Femur (tissue), 1 donor: Measurements from ENCODE around the gene METAP1.
"Not testable (repeated sequence)": the region's sequence is repeated elsewhere in the genome, so short reads cannot be mapped to it uniquely, and the experiment has no call there.

ENCODE experiments used
- DNase-seq: peaks from one replicate; pipeline ENCODE4 v3.0.0-alpha.2; 2017

The METAP1 gene

DNA sequence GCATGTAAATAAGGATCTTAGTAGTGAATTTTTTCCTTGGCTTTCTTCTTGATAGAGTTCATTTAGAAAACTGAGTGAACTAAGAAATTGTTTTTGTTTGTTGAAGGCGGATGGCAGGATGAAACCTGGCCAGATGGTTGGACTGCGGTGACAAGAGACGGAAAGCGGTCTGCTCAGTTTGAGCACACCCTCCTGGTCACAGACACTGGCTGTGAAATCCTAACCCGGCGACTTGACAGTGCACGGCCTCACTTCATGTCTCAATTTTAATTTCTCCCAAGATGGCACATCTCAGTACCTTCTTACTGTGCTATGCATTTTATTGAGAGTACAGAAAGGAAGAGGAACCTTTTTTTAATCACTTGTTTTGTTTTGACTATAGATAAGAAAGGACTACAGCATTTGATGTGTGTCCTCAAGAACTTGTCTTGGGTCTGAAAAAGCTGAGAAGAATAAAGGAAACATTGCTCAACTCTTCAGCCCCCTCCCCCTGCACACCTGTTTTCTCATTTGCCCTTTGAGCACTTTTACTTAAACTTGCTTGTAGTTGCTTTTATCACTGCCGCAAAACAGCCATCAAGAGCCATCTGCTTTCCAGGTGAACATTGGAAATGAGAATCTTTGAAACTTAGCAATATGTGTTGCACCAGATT lies 65.7 kb downstream of the METAP1 start:
- no peak for DNase-seq

DNA sequence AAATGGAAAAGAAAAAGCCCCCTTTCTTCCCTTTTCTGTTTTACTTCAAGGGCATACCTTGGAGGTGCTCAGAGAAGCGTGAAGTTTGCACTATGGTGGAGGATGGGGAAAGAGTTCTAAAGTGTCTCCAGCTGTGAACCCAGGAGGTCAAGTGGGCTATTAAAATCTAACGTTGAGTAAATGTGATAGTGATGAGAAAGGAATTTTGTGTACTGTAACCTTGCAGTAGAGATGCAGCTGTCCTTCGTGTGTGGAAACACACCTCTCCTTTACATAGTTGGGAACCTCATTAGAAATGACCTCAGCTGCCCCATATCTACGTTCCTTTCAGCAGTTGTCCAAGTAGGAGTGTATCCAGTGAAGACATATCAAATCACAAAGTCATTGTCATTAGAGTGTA lies 66.6 kb downstream of the METAP1 start:
- no peak for DNase-seq

DNA sequence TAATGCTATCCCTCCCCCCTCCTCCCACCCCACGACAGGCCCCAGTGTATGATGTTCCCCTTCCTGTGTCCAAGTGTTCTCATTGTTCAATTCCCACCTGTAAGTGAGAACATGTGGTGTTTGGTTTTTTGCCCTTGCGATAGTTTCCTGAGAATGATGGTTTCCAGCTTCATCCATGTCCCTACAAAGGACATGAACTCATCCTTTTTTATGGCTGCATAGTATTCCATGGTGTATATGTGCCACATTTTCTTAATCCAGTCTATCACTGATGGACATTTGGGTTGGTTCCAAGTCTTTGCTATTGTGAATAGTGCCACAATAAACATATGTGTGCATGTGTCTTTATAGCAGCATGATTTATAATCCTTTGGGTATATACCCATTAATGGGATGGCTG lies 70.0 kb downstream of the METAP1 start:
- DNase-seq, result not testable (repeated sequence)

DNA sequence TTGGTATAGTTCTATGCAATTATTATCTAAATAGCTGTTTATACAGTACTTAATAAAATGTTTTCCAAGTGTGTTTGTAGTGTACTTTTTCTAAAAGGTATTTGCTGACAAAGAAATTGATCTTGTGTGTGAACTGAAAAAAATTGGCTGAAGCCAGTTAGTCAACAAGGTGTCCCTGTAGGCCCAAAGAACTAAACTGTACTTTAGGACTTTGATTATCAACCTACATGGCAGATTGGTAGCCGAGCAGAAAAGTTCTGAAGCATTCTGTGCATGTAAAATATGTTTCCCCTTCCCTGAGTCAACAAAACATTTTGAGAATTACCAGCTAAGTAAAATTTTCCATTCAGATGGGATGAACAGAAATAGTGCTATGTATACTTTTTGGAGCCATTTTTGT lies 72.1 kb downstream of the METAP1 start:
- DNase-seq, result no peak

DNA sequence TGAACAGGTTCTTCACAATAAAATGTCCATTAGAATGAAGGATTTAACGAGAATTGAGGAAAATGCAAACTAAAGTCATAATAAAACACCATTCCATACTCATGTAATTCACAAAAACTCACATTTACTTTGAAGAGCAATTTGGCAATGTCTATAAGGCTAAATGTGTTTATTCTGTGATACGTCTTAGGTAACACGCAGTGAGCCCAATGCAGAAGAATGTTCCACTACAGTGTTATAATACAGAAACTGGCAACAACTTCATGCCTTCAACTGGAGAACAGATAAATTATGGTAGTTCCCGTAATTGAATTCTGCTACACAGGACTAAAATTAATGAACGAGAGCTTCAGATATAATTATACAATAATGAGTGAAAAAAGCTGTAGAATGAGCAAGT lies 75.6 kb downstream of the METAP1 start:
- DNase-seq, result no peak

DNA sequence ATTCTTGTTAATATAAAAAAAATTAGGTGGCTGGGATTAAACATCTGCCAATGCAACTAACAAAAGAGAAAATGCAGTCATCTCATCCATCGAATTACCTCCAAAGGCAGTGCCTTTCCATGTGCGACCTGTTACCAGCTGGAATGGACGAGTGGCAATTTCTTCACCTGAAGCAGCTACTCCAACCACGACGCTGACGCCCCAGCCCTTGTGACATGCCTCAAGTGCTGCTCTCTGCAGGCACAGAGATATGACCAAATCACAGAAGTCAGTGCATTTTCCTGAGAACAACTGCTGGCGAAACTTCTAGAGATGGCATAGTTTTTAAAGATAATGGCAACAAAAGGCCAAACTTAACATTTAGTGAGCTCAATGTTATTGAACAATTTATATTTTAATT lies 79.3 kb downstream of the METAP1 start:
- no peak for DNase-seq

DNA sequence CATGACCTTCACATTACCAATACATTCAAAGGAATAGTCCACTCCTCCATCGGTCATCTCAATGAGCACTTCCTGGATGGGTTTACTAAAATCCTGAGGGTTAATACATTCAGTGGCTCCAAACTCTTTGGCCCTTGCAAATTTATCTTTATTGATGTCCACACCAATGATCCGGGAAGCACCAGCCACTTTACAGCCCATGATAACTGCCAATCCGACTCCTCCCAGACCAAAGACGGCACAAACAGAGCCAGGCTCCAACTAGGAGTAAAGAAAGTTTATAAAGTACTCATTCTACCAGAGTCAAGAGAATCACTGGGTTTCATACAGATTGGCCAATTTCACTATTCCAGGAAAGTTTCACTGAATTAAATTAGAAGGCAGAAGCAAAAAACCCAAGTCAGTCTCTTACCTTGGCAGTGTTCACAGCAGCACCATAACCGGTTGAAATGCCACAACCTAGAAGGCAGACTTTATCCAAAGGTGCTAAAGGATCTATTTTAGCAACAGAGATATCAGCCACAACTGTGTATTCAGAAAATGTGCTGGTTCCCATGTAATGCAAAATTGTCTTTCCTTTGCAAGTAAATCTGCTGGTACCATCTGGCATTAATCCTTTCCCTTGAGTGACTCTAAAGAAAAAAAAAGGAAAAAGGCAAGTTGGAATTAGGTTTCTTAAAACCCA lies 80.9 kb downstream of the METAP1 start:
- no peak for DNase-seq

DNA sequence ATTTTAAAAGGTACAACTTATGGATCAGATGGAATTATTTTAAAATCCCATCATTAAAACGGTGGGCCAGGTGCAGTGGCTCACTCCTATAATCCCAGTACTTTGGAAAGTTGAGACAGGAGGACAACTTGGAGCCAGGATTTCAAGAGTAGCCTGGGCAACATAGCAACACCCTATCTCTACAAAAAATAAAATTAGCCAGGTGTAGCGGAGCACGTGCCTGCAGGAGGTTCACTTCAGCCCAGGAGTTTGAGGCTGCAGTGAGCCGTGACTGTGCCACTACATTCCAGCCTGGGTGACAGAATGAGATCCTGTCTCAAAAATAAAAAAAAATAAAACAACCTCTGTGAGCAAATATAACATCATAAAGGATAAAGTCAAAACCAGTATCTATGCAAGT lies 81.7 kb downstream of the METAP1 start:
- no peak for DNase-seq

DNA sequence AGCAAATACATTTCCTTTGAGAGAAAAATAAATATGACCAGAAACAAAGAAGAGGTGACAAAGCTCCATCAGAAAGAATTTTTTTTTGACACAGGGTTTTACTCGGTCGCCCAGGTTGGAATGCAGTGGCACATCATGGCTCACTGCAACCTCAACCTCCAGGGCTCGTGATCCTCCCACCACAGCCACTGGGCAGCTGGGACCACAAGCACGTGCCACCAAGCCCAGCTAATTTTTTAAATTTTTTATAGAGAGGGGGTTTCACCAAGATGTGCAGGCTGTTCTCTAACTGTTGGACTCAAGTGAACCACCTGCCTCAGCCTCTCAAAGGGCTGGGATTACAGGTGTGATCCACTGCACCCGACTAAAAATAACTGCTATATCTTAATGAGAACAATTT lies 82.8 kb downstream of the METAP1 start:
- no peak for DNase-seq

DNA sequence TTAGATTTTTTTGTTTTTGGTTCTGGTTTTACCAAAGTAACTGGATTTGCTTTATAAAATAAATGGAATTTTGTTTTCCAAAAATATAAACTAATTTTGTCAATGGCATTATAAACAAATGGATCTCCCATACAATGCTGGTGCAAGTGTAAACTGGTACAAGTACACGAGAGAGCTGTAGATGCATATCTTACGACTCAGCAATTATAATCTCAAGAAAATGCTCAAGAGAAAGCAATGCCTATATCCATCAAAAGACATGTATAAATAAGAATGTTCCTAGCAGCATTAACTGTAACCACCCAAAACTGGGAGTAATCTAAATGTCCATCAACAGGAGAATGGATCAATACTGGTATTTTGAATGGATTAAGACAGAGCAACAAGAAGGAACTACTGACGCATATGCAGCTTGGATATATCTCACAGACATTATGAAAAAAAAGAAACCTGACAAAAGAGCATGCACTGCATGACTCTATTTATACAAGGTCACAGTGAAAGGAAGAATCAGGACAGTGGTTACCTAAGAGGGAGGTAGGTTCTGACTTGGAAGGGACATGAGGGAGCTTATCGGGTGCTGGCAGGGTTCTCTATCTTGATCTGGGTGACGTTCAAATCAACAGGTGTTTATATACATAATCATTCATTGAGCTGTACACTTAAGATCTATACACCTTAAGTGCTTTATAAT lies 83.6 kb downstream of the METAP1 start:
- no peak for DNase-seq

DNA sequence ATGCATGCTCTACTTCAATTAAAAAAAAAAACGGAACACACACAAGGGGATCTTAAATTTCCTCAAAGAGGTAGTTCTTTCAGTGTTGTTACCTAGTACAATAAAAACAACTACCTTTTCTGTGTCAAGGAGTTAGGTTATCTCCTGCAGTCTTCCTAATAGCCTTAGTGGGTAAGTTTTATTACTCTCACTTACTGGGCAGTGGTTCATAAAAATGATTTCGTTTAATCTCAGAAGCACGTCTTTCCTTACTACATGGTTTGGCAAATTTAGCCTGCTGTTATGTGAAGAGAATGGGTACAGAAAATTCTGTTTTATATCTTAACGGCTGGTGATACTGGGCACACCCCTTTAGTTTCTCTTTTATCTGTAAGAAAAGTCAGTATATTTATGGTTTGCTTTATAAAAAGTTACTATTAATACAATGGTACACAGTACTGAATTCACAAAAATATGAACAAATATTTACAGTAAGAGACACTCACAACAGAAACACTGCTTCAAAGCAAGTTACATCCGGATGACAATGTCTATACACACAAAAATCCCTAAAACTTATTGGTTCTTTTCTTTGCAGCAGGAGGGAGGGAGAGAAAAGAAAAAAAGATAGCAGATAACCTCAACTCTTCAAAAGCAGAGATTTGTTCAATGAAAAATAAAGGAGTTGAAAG lies 84.2 kb downstream of the METAP1 start:
- no peak for DNase-seq

DNA sequence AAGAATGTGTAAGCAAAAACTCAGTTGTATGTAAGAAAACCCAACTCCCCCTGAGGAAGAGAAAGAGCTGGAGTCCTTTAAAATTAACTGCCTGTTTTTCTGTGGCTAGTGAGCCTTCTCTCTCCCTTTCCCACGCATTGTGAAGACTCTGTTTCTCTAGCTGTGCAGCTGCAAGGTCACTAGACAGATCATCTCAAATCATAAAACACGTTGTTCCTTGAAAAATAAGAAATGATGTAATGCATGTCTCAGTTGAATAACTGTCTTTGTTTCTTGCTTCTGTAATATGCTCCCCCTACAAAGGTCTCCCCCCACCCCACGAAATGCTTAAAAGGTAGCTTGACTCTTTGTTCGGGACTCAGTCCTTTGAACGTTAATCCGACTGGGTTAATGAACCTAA lies 85.3 kb downstream of the METAP1 start:
- not testable (repeated sequence) for DNase-seq

DNA sequence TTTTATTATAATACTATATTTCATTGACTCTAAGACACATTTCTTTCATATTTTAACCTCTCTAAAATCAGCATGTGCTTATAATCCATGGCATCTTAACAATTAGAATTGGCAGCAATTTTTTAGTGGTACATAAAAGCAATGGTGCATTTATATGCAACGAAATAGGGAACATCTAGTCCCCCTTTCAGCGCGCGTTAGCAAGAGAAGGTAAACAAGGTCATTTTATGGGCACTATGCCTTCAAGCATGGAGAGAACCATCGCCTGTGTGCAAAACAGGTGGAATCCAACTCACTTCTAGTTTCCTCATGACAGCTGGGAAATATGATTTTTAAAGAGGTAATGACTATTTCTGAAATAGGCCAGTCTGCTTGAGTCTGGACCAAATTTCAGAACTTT lies 86.7 kb downstream of the METAP1 start:
- no peak for DNase-seq

DNA sequence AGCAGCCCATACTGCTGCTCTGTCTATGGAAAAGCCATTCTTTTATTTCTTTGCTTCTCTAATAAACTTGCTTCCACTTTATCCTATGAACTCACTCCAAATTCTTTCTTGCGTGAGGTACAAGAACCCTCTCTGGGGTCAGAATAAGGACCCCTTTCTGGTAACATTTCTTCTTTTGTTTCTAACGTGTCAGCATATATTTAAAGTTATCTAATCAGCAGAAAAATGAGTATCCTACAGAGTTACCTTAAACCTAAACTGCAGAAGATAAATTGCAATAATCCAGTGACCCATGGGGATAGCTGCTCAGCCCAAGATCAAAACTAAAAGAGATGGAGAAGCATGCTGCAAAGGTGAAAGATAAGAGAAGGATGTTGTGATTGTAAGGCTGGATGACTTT lies 89.1 kb downstream of the METAP1 start:
- DNase-seq, result no peak

DNA sequence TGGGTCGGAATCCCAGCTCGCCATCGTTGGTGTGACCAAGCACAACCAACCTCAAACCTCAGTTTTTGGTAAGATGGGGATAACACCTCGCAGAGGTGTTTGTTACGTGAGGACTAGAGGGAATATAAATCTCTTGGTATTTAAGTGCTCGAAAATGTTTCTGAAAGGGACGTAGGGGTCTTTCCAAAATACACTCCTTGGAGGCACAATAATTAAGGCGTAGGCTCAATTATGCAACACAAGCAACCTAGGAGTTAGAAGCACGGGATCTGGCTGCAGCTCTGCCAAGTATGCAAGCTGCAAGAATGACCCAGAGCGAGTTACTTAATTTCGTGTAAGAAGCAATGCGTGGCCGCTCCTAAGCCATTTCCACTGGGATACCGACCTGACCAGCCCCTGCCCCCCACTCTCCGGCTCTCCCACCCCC lies 92.5 kb downstream of the METAP1 start:
- peak; percentile 64 for DNase-seq

DNA sequence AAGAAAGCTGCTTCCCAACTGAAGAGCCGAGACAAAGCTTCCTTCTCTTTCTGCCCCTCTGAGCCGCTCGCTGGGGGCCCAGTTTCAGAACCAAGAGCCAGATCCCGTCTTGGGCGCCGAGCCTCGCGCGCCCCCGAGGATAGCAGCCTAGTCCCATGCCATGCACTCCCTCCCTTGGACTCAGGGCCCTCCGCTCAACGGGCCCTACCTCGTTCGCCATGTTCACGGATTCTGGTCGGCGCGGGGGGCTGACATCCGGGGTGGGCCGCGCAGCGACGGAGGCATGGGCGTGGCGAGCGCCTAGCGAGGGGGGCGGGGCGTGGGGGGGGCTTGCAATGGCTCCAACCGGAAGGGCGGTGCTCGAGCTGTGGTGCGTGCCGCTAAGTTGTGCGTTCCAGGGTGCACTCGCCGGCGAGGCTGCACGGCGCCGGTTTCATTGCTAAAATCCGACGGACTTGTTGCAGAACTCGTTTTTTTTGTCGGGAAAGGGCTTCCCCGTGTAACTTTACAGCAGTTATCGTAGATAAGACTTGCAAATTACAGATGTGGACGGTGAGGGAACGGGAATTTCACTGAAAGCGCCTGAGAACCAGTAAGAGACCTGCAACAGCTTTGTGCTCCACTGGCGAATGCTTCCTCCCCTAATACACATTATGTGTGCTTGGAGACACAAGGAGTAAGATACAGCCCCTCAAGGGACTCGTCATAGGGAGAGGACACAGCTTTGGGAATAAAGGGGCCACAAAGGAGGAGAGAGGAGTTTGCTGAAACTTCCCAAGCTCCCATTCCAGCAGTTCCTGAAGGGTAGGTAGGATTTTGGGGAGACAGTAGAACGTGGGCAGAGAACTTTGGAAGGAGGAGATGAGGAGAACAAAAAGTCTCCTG lies 93.2 kb downstream of the METAP1 start, which contains the start of gene ADH5:
Gene ADH5, minus strand, starts transcription at position 308 of the 885 bp plus-strand sequence. Its CDS starts 88 bp downstream, at position 220.
- peak; percentile 95 for DNase-seq

DNA sequence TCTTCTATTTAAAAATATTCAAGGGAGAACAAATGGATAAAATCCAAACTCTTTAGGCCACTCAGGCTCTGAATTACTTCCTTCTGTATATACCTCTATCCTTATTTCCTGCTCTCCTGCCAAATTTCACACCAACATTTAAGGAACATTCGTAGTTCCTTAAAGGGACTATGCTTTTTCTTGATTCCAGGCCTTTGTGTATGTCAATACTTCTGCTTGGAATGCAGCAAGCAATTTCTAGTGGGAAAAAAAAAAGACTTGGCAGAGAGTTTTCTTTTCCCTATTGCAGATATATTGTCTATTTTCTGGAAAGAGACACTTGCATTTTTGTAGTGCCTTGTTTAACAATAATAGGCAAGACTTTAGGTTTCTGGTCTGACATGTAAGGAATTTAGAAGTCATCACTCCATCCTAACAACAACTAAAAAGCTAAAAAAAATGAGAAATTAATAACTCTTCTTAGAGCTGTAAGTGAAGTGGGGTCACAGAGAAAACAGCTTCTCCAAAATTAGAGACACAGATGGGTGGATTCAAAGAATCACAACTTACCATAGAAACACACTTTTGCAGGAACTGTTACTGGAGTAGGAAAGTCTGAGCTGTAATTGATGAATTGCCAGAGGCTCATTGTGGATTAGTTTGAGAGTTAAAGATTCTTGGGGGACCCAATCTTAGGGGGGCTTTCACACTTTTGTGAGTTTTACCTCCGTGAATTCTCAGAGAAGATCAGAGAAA lies 95.1 kb downstream of the METAP1 start:
- DNase-seq, result no peak

DNA sequence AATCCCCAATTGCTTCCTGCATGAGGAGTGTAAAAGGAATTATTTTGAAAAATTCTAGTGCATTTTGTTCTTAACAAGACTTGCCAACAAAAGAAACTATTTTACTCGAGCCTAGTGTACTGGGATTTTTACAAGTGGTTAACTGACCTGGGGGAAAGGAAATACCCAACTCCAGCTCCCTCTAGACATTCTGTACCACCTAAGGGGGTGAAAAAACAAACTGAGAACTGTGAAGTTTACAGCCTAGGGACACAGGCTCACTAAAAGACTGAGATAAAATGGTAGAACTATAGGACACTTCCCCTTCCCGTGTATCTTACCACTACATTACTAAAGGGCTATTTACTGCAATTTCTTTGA lies 95.7 kb downstream of the METAP1 start:
- no peak for DNase-seq

DNA sequence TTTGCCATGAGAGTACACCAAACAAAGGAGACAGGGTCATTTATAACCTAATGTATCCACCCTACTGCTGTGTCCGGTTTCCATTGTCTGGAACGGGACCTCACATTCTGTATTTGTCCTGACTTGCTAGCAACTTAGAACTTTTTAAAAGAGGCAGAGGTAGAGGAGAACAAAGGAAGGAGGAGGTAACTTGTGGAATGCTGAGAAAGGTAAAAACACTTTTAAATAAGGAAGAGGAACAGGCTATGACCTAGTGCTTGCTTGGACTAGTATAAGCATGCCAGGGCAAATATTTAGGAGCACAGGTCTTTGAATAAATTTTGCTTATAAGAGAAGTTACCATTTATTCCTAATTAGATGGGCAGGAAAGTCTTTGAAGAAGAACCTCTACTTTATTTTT lies 96.3 kb downstream of the METAP1 start:
- DNase-seq, result not testable (repeated sequence)

DNA sequence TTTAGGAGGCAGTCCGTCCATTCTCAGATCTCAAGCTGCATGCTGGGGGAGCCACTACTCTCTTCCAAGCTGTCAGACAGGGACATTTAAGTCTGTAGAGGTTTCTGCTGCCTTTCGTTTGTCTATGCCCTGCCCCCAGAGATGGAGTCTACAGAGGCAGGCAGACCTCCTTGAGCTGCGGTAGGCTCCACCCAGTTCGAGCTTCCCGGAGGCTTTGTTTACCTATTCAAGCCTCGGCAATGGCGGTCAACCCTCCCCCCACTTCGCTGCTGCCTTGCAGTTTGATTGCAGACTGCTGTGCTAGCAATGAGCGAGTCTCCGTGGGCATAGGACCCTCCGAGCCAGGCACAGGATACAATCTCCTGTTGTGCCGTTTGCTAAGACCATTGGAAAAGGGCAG lies 103.8 kb downstream of the METAP1 start:
- DNase-seq, result no peak

DNA sequence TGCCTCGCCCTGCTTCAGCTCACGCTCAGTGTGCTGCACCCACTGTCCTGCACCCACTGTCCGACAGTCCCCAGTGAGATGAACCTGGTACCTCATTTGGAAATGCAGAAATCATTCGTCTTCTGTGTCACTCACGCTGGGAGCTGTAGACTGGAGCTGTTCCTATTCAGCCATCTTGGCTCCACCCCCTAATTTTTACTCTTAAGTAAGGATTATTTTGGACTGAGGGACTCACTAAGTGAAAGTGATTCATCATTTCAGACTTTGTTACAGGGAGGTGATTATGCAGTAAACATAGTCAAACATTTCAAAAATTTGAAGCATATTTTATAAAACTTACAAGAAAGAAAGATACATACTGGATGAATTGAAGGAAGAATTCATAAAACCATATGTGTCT lies 104.3 kb downstream of the METAP1 start:
- DNase-seq, result not testable (repeated sequence)

DNA sequence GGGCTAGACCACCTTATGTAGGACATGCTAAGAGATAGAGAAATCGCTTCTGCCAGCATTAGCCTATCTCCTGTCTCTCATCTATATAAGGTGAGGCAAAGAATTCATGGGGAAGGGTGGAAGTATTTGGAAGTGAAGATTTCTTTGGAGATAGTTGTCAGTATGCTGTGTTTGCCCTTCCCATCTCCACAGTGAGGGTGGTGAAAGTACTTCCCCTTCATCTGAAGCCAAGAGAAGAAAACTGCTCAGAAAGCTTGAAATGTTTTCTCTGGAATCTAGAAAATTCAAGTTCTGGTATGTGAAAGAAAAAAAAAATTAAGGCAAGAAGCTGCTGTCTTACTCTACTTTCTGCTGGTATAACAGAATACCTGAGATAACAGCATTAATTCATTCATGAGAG lies 105.4 kb downstream of the METAP1 start:
- no peak for DNase-seq
